ENCODE data around the gene ADD3.
"Not testable (repeated sequence)": the region's sequence is repeated elsewhere in the genome, so short reads cannot be mapped to it uniquely, and the experiment has no call there.

ADD3 gene

GRCh38 chr10:110035070-110035921, 27.5 kb downstream of the ADD3 start:
- DNase-seq = peak; percentile 6

- DNase-seq = no peak
Observed at GRCh38 chr10:110036640-110037039, 28.9 kb downstream of the ADD3 start.

DNA sequence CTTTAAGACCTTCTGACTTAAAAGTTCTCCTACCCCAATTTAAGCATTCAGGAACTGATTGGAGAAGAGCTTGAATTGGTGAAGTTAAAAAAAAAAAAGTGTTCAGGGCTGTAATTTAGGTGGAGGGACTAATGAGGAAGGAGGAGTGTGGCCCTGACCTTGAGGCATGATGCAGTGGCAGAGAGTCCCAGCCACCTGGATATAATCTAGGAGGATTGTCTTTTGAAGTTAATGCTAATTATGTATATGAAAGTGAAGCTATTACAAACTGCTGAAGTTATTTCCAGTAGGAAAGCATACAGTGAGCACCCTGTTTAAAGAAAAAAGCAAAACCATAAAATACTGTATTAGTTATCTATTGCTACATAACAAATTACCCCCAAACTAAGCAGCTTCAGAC, 31.5 kb downstream of the ADD3 start:
- no peak for DNase-seq

- DNase-seq = no peak
Observed at GRCh38 chr10:110040108-110040507, 32.3 kb downstream of the ADD3 start.

GRCh38 chr10:110040767-110041478, 33.1 kb downstream of the ADD3 start:
- DNase-seq = no peak

DNA sequence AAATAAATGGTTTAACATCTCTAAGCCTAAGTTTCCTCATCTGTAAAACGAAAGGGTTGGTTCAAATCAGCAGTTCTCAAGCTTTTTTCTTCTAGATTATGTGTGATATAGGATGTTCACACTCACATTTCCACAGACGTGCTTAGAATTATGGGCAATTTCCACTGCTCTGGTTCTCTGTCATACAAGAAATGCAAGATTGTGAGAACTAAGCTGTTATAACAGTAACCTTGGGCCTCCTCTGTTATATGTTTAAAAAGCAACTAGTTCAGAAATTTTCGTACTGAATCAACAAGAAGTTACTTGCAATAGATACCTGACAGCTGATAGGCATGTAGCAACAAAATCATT, 33.7 kb downstream of the ADD3 start:
- no peak for DNase-seq

GRCh38 chr10:110042181-110042580, 34.4 kb downstream of the ADD3 start:
- no peak for DNase-seq

DNA sequence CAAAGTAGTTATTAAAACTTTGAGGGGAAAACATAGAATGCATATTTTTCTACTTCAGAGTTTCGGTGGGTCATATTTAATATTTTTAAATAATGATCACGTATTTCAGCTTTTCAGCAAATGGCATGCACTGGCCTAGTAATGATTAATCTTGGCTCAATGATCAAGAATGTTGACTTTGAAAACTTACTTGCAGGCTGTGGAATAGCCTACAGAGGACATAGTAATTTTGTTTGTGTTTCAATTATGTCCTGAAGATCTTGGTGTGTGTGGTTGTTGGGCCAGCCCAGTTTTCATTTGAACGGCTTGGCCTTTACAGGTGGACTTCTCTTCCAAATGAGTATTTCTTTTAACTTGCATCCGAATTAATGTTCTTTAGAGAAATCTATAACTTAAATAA, 35.1 kb downstream of the ADD3 start:
- DNase-seq = no peak

DNA sequence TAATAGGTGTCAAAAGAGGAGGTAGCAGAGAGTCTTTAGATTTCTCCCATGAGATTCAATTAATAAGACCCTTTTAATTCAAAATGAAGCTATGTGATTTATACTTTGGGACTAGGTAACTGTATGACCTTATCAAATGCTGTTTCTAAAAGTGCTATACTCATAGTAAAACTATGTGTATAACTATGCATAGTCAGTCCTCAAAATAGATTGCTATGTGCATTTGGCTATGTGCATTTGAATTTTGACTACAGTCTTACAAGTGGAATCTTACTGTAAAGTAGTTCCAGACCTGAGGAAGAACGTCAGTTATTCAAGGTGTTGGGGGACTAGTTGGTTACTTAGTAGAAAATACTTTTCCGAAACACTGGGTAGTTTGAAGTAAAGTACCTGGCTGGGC, 36.9 kb downstream of the ADD3 start:
- no peak for DNase-seq

DNA sequence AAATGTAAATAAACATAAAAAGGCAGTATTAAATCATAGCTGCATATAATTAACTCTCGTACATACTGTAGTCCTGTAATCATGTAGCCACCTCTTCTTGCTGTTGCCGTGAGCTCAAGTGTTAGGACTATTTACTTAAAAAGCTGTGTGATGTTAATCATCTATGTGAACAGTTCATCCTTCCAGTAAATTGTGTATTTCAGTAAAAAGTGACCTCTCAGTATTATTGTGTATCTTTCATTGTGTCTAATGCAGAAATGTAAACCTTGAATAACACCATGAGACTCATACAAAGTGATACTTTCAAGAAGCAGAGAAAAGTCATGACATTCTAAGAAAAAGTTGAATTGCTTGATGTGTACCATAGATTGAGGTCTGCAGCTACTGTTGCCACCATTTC, 38.0 kb downstream of the ADD3 start:
- no peak for DNase-seq

- DNase-seq = not testable (repeated sequence)
Observed at GRCh38 chr10:110048145-110048544, 40.4 kb downstream of the ADD3 start.

- DNase-seq = no peak
Observed at GRCh38 chr10:110048781-110049180, 41.0 kb downstream of the ADD3 start.

- DNase-seq = not testable (repeated sequence)
Observed at GRCh38 chr10:110049889-110050591, 42.3 kb downstream of the ADD3 start.

DNA sequence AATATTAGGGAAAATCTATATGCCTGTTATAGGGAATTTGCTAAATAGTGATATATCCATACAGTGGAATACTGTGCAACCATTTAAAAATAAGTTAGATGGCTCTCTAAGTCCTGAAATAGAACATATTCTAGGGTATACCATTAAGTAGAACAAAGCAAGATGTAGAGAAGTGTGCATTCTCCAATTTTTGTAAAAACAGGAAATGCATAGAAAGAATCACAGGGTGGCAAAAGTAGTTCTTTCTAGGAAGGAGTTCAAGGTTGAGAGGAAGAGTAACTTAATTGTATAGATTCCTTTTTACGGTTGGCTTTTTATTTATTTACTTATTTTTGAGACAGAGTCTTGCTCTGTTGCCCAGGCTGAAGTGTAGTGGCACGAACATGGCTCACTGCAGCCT, 43.7 kb downstream of the ADD3 start:
- no peak for DNase-seq

- DNase-seq = no peak
Observed at GRCh38 chr10:110052916-110053315, 45.1 kb downstream of the ADD3 start.

DNA sequence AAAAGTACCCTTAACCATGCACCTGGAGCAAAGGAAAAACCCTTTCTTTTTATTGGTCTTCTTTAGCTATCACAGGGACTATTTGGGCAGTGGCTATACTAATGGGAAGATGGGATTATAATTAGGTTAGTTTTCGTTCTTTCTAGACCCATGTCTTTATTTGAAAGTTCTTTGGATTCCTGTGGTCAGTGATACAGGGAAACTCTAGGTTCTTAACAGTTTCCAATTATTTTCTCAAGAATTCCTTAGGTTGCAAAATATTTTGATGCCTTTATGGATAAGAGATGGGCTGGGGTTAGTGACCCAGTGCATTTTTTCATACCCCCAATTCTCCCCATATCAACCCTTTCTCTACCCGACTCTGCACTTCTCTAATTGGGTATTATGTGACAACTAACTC, 49.0 kb downstream of the ADD3 start:
- no peak for DNase-seq

DNA sequence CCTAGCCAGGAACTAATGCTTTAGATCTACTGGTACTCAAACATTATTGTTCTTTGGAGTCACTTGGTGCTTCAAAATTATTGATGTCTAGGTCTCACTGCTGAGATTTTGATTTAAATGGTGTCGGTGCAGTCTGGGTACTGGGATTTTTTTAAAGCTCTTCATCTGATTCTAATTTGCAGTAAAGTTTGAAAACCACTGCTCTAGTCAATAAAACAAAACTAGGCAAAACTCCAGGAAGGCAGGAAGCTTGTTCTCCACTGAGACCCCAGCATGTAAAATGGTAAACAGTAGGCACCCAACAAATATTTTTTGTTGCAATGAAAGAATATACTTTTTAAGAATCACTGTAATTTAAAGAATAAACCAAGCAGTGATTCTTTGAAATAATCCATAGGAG, 49.7 kb downstream of the ADD3 start:
- DNase-seq = no peak

- DNase-seq = no peak
Observed at GRCh38 chr10:110058212-110058611, 50.4 kb downstream of the ADD3 start.

DNA sequence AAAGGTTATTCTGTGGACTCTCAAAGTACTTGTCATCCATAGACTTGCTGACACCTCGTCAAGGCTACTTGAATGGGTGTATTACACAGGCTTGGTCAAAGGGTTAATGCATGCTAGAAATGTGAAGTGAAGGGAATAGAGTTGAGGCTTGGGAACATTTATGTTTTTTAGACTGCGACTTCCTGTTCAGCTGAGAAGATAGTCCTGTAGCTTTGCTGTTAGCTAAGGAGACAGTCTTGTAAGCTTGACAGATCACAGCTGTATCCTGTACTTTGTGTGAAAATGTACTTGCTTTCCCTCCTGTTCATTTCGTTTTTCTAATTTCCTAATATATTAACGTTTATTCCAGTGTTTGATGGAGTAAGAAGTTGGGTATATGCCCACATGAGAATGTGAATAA, 52.1 kb downstream of the ADD3 start:
- no peak for DNase-seq

GRCh38 chr10:110061687-110062086, 53.9 kb downstream of the ADD3 start:
- DNase-seq = no peak

GRCh38 chr10:110065269-110065668, 57.5 kb downstream of the ADD3 start:
- no peak for DNase-seq

DNA sequence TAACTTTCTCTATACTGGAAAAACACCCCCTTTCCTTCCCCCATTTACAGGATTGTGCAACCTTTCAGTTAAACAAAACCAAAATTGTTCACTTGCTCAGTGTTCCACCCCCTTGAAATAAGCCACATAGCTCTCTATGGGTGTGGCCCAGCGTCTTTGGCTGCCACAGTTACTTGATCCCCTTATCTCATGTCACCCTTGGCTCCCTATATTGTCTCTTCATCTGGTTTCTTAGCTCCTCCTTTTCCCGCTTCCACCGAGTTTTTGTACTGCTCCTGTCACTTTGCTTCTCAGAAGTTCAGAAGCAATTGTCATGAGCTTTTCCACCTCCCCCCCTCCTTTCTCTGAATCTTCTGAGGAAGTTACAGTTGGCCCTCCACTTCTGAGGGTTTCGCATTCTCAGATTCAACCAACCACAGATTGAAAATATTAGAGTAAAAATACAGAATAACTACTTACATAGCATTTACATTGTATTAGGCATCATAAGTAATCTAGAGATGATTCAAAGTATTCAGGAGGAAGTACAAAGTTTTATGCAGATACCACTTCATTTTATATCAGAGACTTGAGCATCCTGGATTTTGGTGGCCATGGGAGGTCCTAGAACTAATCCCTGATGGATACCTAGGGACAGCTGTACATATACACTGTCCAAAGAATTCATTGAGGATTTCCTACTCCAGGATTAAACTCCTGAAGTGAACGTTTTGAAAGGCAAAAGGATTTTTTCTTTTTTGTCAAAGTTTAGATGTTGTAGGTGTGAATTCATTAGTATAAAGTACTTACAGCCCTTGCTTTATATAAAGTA, 60.4 kb downstream of the ADD3 start:
- DNase-seq = peak; percentile 60

- DNase-seq = no peak
Observed at GRCh38 chr10:110068780-110069179, 61.0 kb downstream of the ADD3 start.

All from CD4-positive, alpha-beta T cell treated with Interleukin-6 for 4 hours (primary cell).